HG03280 (cell line): ENCODE data around the gene ARL8B.
"Not testable (repeated sequence)": the region's sequence is repeated elsewhere in the genome, so short reads cannot be mapped to it uniquely, and the experiment has no call there.

Source experiments
- ATAC-seq: cut with Tn5 transposase; IDR thresholded peaks from one replicate; pipeline ENCODE4 v1.9.1; 2021; ENCODE audit warnings: mild to moderate bottlenecking, moderate library complexity; ENCODE audit not compliant: unreplicated experiment

Gene ARL8B

DNA sequence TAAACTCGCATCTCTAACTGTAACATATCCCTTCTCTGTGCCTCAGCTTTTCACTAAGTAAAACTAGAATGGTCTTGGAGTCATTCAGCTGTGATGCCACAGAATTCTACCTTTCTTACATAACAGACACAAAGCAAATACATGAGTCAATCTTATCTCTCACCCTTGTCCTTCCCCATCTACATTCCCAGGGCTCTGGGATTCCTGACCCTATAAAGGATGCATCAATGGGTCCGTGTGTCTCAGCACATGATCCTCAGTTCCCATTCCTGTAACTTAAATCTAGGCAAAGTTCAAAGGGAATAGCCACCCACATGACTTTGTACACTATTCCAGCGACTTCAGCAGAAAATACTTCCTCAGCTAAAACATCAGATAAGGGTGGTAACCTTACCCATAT lies 11.8 kb upstream of the ARL8B start:
- no peak for ATAC-seq

GRCh38 chr3:5112043-5112442 lies 10.0 kb upstream of the ARL8B start:
- no peak for ATAC-seq

DNA sequence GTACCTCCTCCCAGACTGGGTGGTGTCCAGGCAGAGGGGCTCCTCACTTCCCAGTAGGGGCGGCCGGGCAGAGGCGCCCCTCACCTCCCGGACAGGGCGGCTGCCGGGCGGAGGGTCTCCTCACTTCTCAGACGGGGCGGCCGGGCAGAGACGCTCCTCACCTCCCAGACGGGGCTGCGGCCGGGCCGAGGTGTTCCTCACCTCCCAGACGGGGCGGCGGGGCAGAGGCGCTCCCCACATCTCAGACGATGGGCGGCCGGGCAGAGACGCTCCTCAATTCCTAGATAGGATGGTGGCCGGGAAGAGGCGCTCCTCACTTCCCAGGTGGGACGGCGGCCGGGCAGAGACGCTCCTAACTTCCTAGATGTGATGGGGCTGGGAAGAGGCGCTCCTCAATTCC lies 8.4 kb upstream of the ARL8B start:
- ATAC-seq: not testable (repeated sequence)

GRCh38 chr3:5115506-5116162 lies 6.5 kb upstream of the ARL8B start:
- ATAC-seq: peak; percentile 73

- no peak for ATAC-seq
Measured at GRCh38 chr3:5116538-5116937, 5.6 kb upstream of the ARL8B start.

GRCh38 chr3:5120446-5120845 lies 1.6 kb upstream of the ARL8B start:
- no peak for ATAC-seq

DNA sequence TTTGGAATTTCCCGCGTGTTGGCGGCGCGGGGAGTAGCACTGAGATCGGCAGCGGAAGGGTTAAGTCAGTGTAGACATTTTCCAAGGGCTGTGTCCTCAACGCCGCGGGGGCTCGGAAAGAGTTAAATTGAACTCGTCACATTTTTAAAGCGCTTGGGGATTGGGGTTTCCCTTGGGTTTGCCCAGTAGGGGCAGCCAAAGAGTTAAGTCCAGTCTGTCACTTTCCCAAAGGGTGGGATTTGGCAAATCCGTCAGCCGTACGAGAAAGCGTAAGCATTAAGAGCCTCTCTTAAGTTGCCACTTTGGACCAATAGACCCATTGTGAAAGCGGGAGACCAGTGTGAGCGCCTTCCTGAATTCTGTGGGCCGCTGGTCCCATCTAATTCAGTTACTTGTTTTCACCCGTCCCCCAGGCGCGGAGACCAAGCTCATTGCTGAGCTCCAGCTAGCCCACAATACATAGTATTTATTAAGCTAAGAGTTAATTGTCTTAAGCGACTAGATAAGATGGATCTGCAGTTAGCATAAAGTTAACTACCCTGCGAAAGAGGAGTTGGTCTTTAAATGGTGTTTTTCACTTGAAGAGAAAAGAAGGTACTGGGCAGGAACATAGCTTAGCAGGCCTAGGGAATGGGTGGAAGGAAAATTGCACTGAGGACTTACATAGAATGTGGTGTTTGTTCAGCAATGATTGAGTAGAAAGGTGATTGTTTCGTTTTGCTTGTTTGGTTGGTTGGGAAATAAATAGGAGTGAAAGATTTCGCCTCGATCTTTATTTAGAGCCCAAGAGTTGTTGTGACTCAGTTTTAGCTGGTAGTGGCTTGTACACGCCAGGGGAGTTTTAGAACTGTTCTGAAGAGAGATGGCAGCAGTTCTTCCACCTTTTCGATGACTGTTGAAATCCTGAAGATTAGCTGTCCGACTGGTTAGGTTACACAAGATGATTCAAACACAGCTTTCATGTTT lies 932 bp downstream of the ARL8B start:
- ATAC-seq: peak; percentile 14

GRCh38 chr3:5123937-5124336 lies 1.8 kb downstream of the ARL8B start:
- no peak for ATAC-seq

- ATAC-seq: no peak
Measured at GRCh38 chr3:5126586-5126985, 4.5 kb downstream of the ARL8B start.

DNA sequence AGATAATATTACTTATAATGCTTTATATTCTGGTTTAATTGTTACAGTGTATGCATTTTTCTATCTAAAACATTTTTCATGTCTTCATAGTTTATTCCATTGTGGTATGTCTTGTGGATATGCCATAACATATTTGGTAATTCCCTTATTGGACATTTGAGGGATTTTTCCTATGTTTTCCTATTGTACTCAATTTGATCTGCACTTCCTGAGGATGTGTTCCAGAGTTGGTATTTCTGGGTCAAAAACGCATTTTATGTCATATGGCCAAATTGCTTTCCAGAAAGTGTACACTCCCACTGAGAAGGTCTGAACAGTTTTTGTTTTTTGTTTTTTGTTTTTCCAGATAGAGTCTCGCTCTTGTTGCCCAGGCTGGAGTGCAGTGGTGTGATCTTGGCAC lies 6.8 kb downstream of the ARL8B start:
- no peak for ATAC-seq

DNA sequence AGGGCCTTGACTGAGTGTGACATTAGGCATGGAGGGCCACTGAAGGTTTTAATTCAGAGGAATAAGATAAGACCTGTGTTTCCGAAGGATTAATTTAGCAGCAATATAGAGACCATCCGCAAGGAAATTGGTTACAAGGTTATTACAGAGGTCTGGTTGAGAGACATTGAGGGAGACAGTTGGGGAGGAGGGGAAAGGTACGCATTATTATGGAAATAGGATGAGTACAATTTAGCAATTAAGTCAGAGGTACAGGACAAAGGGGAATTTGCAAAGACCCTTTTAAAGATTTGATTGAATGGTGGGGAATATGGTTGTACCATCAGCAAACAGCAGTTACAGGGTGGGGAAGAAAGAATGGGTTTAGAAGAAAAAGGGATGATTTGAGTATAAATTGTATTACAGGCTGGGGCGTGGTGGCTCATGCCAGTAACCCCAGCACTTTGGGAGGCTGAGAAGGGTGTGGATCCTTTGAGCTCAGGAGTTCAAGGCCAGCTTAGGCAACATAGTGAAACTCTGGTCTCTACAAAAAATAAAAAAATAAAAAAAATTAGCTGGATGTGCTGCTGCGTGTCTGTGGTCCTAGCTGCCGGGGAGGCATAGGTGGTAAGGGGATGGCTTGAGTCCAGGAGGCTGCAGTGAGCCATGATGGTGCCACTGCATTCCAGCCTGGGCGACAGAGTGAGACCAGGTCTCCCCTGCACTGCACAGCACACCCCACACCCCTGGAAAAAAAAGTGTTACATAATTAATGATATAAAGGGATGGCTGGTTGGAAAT lies 11.3 kb downstream of the ARL8B start:
- no peak for ATAC-seq

- no peak for ATAC-seq
Measured at GRCh38 chr3:5134019-5134391, 11.9 kb downstream of the ARL8B start.

GRCh38 chr3:5134499-5134898 lies 12.4 kb downstream of the ARL8B start:
- ATAC-seq: no peak

- peak; percentile 76 for ATAC-seq
Measured at GRCh38 chr3:5136211-5136918, 14.3 kb downstream of the ARL8B start.

- ATAC-seq: peak; percentile 19
Measured at GRCh38 chr3:5136919-5137429, 14.9 kb downstream of the ARL8B start.

DNA sequence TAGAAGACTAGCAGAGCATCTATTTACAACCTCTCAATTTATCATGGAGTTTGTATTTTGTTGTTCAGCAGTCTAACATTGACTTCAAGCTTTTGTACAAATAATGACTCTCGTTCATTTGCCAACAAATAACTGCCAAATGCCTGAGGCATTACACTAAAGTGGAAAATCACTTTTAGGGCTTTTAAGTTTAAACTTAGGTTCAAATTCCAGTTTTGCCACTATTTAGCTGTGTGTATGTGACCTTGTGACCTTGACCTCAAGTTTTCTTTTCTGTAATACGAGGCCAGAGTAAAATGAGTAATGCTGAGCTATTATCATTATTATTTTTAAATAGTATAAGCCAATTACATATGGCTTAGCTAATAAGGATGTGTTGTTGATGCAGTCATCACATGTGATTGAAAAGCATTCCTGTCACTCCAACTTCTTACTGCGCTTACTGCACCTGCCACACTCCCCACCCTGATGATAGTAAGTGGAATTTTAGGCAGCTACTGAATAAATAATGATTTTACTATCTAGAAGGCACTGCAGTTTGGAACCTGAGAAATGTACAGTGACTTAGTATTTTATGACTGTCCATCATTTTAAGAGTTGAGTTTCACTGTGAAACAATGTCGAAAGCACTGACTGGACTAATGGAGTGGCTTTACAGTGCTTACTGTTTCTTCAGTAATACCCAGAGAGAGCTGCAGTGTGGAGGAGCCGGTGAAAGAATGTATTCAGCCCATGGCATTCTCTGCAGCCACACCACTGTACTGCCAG lies 16.3 kb downstream of the ARL8B start:
- ATAC-seq: no peak

GRCh38 chr3:5140230-5140621 lies 18.1 kb downstream of the ARL8B start:
- ATAC-seq: no peak

GRCh38 chr3:5140839-5141238 lies 18.7 kb downstream of the ARL8B start:
- no peak for ATAC-seq

GRCh38 chr3:5141760-5142159 lies 19.7 kb downstream of the ARL8B start:
- ATAC-seq: no peak

DNA sequence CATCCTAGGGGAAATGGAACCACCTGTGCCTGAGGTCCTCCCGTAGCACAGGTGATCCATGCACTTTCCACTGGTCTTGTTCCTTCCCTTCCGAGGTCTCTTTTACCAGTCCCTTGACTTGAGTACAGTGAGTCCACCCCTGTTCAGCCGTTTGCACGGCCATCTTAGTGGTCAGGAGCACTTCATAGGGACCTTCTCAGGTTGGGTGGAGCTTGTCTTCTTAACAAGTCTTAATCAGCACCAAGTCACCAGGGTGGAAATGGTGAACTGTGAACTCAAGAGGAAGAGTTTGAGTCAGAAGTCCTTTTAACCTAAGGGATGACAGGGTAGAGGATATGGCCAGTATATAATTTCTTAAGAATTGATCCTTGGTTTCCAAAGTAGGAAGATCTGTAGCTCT lies 21.4 kb downstream of the ARL8B start:
- ATAC-seq: no peak
